Fibroblast of the aortic adventitia (primary cell): Measurements from ENCODE around the gene PCGF5. TPM values are rescaled to one million over a fixed set of nuclear protein-coding genes. Genes with fewer than 3 reads are reported as not detected.

Experiments used
- DNase-seq: peaks from one replicate; pipeline ENCODE4 v3.0.0-alpha.2; 2010; ENCODE audit warnings: low read depth
- H3K4me3 ChIP-seq: 2 replicates; pipeline ENCODE4 v1.5.1; 2011; ENCODE audit warnings: low read depth, mild to moderate bottlenecking, control low read depth, low read length, moderate library complexity
- CTCF ChIP-seq: IDR thresholded peaks from 2 replicates; pipeline ENCODE4 v1.5.1; 2011; ENCODE audit warnings: mild to moderate bottlenecking, low read length, control low read depth, inconsistent platforms; ENCODE audit not compliant: insufficient read depth
- total RNA-seq: library from RNA; depleted of rRNA; stranded (reverse); fragments of >200 nt; gene quantifications from 2 replicates; pipeline ENCODE4 v1.2.3, GENCODE V29; 2012; ENCODE audit warnings: low replicate concordance

Gene PCGF5
- total RNA-seq, 1 donor = 44.8 TPM

GRCh38 chr10:91220954-91221675 lies 652 bp downstream of the PCGF5 start:
- peak overlapping the region; percentile 80 for H3K4me3 ChIP-seq
- peak; percentile 36 for DNase-seq
- no peak for TF ChIP-seq CTCF

- no peak for DNase-seq
- no peak overlapping the region for H3K4me3 ChIP-seq
- no peak for TF ChIP-seq CTCF
Observed at GRCh38 chr10:91226093-91226492, 5.6 kb downstream of the PCGF5 start.

- DNase-seq = no peak
- H3K4me3 ChIP-seq = no peak overlapping the region
- TF ChIP-seq CTCF = no peak
Observed at GRCh38 chr10:91227576-91227975, 7.1 kb downstream of the PCGF5 start.

- no peak overlapping the region for H3K4me3 ChIP-seq
- no peak for TF ChIP-seq CTCF
- no peak for DNase-seq
Observed at GRCh38 chr10:91229683-91230082, 9.2 kb downstream of the PCGF5 start.

GRCh38 chr10:91238191-91238590 lies 17.7 kb downstream of the PCGF5 start:
- TF ChIP-seq CTCF = no peak
- H3K4me3 ChIP-seq = no peak overlapping the region
- DNase-seq = no peak

GRCh38 chr10:91239789-91240188 lies 19.3 kb downstream of the PCGF5 start:
- no peak for DNase-seq
- no peak overlapping the region for H3K4me3 ChIP-seq
- no peak for TF ChIP-seq CTCF

GRCh38 chr10:91242940-91243339 lies 22.5 kb downstream of the PCGF5 start:
- DNase-seq = no peak
- TF ChIP-seq CTCF = no peak
- H3K4me3 ChIP-seq = no peak overlapping the region
